Measurements from ENCODE around the gene CLINT1. TPM values are rescaled to one million over a fixed set of nuclear protein-coding genes. Genes with fewer than 3 reads are reported as not detected.

Gene CLINT1
- total and polyA plus RNA-seq, 2 experiments from 2014 or later = 71.7 to 101 TPM

- H3K4me1 Mint-ChIP-seq = peaks cover 36% of the 10 kb centered on the region
- H3K4me3 ChIP-seq = peak overlapping the region; percentile 95
- no peak; the same call in 2 of the 3 replicates for ATAC-seq
- no peak for TF ChIP-seq EZH2 (IDR thresholded peaks at IDR 0.05; ENCODE audit: low read depth, unreplicated experiment)
- no peak for DNase-seq (ENCODE audit: low spot score)
- H3K9me2 ChIP-seq (ENCODE audit: insufficient read depth) = no peaks in the 10 kb centered on the region
- peaks cover 7% of the 10 kb centered on the region; the same call in 1 of the 3 replicates for H3K36me3 Mint-ChIP-seq (ENCODE audit: low read depth)
- H3K4me3 Mint-ChIP-seq = peak overlapping the region; percentile 93
- peaks cover 30% of the 10 kb centered on the region for H3K4me1 ChIP-seq (ENCODE audit: insufficient read depth)
- H3K4me2 ChIP-seq = peak overlapping the region; percentile 88
- no peaks in the 10 kb centered on the region; the same call in 2 of the 3 replicates for H3K9me3 Mint-ChIP-seq
- peak overlapping the region; percentile 54; the same call in 1 of the 2 replicates for H2AFZ ChIP-seq
- peak overlapping the region; percentile 45; the same call in 1 of the 2 replicates for H3K27ac ChIP-seq (ENCODE audit: low read depth)
- H3K27me3 ChIP-seq (ENCODE audit: insufficient read depth) = no peaks in the 10 kb centered on the region
- peaks cover 1% of the 10 kb centered on the region for H4K20me1 ChIP-seq (replicated peaks; ENCODE audit: insufficient read depth)
- no peaks in the 10 kb centered on the region for H3K36me3 ChIP-seq (ENCODE audit: insufficient read depth)
- peaks cover 59% of the 10 kb centered on the region for H3K79me2 ChIP-seq (replicated peaks; ENCODE audit: insufficient read depth)
- H3K27ac Mint-ChIP-seq = peak overlapping the region; percentile 97
- 0 out of 2 replicates have a peak, but pooled peaks cover 2% of the 10 kb centered on the region for H3F3A ChIP-seq (replicated peaks; ENCODE audit: low read depth)
- H3K27me3 Mint-ChIP-seq (ENCODE audit: insufficient read depth, low read depth, poor library complexity) = peaks cover 7% of the 10 kb centered on the region
These were observed 974 bp downstream of the CLINT1 start for GRCh38 chr5:157857816-157858526.

- H3K79me2 ChIP-seq (replicated peaks; ENCODE audit: insufficient read depth) = peaks cover 84% of the 10 kb centered on the region
- peaks cover 19% of the 10 kb centered on the region for H4K20me1 ChIP-seq (replicated peaks; ENCODE audit: insufficient read depth)
- TF ChIP-seq EZH2 (IDR thresholded peaks at IDR 0.05; ENCODE audit: low read depth, unreplicated experiment) (no peak), EZH2phosphoT487 (IDR thresholded peaks at IDR 0.05; ENCODE audit: unreplicated experiment) (no peak), ZNF331 (CRISPR knock-in tag; IDR thresholded peaks at IDR 0.05; ENCODE audit: low read depth) (no peak), NANOG (IDR thresholded peaks at IDR 0.05; ENCODE audit: borderline replicate concordance) (0 out of 2 replicates have a peak, but pooled peaks have one; percentile 5), STAT1 (IDR thresholded peaks at IDR 0.05; ENCODE audit: unreplicated experiment) (no peak), ZNF114 (CRISPR knock-in tag; IDR thresholded peaks at IDR 0.05) (no peak), JUNB (IDR thresholded peaks at IDR 0.05; ENCODE audit: unreplicated experiment) (no peak), REST (IDR thresholded peaks at IDR 0.05; ENCODE audit: unreplicated experiment) (no peak), CREB1 (CRISPR knock-in tag; IDR thresholded peaks at IDR 0.05; ENCODE audit: low read depth) (0 out of 2 replicates have a peak, but pooled peaks have one; percentile 12), ZNF462 (CRISPR knock-in tag; IDR thresholded peaks at IDR 0.05) (no peak)
These were observed 3.4 kb downstream of the CLINT1 start for GRCh38 chr5:157855404-157855994.

More at GRCh38 chr5:157855404-157855994, 3.4 kb downstream of the CLINT1 start:
- Histone ChIP-seq H3F3A (replicated peaks; ENCODE audit: low read depth) (no peaks in the 10 kb centered on the region), H3K4me2 (no peak overlapping the region), H2AFZ (no peak overlapping the region), H3K4me3 (no peak overlapping the region), H3K4me1 (ENCODE audit: insufficient read depth) (peaks cover 17% of the 10 kb centered on the region), H3K27ac (ENCODE audit: low read depth) (peak overlapping the region; percentile 39; the same call in 1 of the 2 replicates), H3K9me2 (ENCODE audit: insufficient read depth) (no peaks in the 10 kb centered on the region), H3K36me3 (ENCODE audit: insufficient read depth) (no peaks in the 10 kb centered on the region), H3K27me3 (ENCODE audit: insufficient read depth) (no peaks in the 10 kb centered on the region)
- ATAC-seq (peak; percentile 51), DNase-seq (ENCODE audit: low spot score) (peak; percentile 87)
- peaks cover 7% of the 10 kb centered on the region; the same call in 1 of the 3 replicates for H3K36me3 Mint-ChIP-seq (ENCODE audit: low read depth)
- peaks cover 24% of the 10 kb centered on the region for H3K4me1 Mint-ChIP-seq
- no peak overlapping the region for H3K27ac Mint-ChIP-seq
- no peaks in the 10 kb centered on the region; the same call in 2 of the 3 replicates for H3K9me3 Mint-ChIP-seq
- H3K27me3 Mint-ChIP-seq (ENCODE audit: insufficient read depth, low read depth, poor library complexity) = peaks cover 4% of the 10 kb centered on the region
- no peak overlapping the region; the same call in 2 of the 3 replicates for H3K4me3 Mint-ChIP-seq
